HG02885 (cell line): ENCODE data around the gene HMG20A.

Experiments used
- ATAC-seq: cut with Tn5 transposase; IDR thresholded peaks from one replicate; pipeline ENCODE4 v1.9.1; 2021; ENCODE audit warnings: mild to moderate bottlenecking; ENCODE audit not compliant: unreplicated experiment, poor library complexity

HMG20A gene

GRCh38 chr15:77531191-77532000 is 110.7 kb downstream of the HMG20A start:
- no peak for ATAC-seq

- no peak for ATAC-seq
Measured at GRCh38 chr15:77532067-77532710, 111.5 kb downstream of the HMG20A start.

GRCh38 chr15:77532846-77533245 is 112.2 kb downstream of the HMG20A start:
- ATAC-seq = no peak

GRCh38 chr15:77533578-77534430 is 113.1 kb downstream of the HMG20A start:
- no peak for ATAC-seq
